Erythroblast (primary cell): ENCODE results near the gene AKR1A1.

Experiments used
- DNase-seq, 2 experiments: peaks; one replicate each; lab custom pipeline; 2025; lab: John Stamatoyannopoulos, UW
- GATA1 ChIP-seq: IDR thresholded peaks from 2 replicates; pipeline ENCODE4 v1.6.1; 2011; ENCODE audit warnings: low read depth, mild to moderate bottlenecking, control low read depth, low read length, moderate library complexity
- POLR2A ChIP-seq: IDR thresholded peaks from 2 replicates; pipeline ENCODE4 v1.6.1; 2011; ENCODE audit warnings: mild to moderate bottlenecking, low read length

AKR1A1 gene

DNA sequence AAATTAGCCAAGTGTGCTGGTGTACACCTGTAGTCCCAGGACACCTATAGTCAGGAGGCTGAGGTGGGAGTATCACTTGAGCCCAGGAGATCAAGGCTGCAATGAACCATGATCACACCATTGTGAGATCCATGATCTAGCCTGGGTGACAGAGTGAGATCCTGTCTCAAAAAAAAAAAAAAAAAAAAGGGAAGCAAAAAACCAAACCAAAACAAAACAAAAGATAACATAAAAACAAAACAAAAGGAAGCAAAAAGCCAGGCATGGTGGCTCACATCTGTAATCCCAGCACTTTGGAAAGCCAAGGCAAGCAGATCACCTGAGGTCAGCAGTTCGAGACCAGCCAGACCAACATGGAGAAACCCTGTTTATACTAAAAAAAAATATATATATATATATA, 9.4 kb upstream of the AKR1A1 start:
- DNase-seq, result no peak
- TF ChIP-seq GATA1 (no peak), POLR2A (no peak)

GRCh38 chr1:45542591-45542990, 8.0 kb upstream of the AKR1A1 start:
- DNase-seq, result no peak
- TF ChIP-seq GATA1 (no peak), POLR2A (no peak)

DNA sequence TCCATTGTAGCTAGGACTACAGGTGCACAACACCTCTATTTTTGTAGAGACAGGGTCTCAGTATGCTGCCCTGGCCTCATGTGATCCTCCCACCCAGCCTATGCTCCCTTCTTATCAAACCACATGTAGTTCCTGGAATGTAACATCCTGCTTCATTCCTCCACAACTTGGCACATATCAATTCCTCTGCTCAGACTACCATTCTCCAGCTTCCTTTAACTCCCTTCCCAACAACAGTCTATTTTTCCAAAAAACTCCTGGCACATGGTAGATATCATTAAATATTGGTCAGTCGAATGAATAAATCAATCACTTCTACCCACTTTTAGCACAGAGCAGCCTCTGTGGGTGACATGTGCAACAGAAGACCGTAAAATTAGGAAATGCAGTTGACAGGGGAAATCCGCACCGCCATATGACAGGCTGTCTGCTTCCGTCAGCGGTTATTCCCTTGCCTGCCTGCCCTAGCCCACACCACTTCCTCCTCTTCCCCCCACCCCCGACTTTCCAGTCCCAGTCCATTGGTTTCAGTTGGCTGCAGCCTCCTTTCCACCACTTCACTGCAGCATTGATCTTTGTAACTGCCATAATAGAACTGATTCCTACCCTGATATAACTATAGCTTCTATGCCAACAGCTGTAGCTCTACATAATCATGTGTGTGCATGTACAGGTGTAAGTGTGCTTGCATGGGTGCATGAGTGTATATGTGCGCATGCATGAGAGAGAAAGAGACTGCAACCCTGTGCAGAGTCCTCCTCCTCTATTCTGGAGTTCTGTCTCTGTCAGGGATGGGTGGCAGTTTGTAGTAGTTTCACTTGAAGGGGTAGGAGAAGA, 6.8 kb upstream of the AKR1A1 start:
- no peak for DNase-seq
- TF ChIP-seq POLR2A, result no peak
- TF ChIP-seq GATA1, result no peak

- no peak for TF ChIP-seq GATA1
- TF ChIP-seq POLR2A, result no peak
- DNase-seq, result no peak
Measured at GRCh38 chr1:45544530-45544929, 6.1 kb upstream of the AKR1A1 start.

GRCh38 chr1:45545019-45545493, 5.6 kb upstream of the AKR1A1 start:
- TF ChIP-seq GATA1 (no peak), POLR2A (no peak)
- no peak for DNase-seq

DNA sequence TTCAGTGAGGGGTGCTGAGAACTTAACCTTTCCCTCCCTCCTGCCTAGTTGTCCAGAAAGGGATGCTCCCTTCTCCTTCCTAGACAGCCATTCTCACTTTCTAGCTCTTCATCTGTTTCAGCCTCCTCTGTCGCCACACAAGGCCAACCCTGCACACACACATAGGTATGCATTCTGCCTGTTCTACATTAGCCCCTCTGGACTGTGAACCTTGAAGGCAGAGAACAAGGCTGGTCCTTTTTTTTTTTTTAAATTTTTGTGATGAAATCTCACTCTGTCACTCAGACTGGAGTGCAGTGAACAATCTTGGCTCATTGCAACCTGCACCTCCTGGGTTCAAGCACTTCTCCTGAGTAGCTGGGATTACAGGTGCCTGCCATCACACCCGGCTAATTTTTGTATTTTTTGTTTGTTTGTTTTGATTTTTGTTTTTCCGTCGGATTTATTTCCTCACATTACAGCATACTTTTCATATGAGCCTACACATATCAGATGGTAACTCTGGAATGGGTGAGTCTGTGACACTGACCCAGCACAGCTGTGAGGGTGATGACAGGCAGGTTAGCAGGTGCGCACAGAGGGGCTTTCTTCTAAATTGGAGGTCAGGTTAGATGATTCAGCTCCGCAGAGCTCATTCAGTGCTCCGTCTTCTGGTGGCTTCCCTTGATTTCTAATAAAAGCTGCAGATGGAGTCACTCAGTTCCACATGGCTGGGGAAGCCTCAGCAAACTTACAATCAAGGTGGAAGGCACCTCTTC, 4.9 kb upstream of the AKR1A1 start:
- DNase-seq, result no peak
- no peak for TF ChIP-seq POLR2A
- TF ChIP-seq GATA1, result no peak

- no peak for DNase-seq
- TF ChIP-seq GATA1, result no peak
- TF ChIP-seq POLR2A, result no peak
Measured at GRCh38 chr1:45551684-45552083, 1.1 kb downstream of the AKR1A1 start.

DNA sequence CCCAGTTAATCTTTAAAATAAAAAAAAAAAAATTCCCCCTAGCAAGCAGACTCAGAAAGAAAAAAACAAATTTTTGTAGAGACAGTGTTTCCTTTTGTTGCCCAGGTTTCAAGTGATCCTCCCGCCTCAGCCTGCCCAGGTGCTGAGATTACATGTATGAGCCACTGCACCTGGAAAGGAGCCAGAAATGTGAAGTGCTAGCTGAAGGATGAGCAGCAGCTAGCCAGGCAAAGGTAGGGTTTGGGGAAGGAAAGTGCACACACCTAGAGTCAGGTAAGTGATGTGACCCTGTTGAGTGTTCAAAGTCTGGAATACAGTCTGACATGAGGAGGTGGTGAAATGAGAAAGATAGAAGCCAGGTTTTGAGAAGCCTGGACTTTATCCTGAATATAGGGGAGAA, 1.7 kb downstream of the AKR1A1 start:
- TF ChIP-seq POLR2A, result no peak
- TF ChIP-seq GATA1, result no peak
- no peak for DNase-seq

DNA sequence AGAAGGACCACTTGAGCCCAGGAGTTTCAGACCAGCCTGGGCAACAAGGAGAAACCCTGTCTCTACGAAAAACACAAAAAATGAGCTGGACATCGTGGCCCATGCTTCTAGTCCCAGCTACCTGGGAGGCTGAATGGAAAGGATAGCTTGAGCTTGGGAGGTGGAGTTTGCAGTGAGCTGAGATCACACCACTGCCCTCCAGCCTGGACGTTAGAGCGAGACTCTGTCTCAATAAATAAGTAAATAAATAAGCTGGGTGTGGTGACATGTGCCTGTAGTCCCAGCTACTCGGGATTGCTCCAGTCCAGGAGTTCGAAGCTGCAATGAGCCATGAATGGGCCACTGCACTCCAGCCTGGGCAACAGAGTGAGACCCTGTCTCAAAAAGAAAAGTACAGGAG, 3.6 kb downstream of the AKR1A1 start:
- DNase-seq, result no peak
- TF ChIP-seq GATA1 (no peak), POLR2A (no peak)

DNA sequence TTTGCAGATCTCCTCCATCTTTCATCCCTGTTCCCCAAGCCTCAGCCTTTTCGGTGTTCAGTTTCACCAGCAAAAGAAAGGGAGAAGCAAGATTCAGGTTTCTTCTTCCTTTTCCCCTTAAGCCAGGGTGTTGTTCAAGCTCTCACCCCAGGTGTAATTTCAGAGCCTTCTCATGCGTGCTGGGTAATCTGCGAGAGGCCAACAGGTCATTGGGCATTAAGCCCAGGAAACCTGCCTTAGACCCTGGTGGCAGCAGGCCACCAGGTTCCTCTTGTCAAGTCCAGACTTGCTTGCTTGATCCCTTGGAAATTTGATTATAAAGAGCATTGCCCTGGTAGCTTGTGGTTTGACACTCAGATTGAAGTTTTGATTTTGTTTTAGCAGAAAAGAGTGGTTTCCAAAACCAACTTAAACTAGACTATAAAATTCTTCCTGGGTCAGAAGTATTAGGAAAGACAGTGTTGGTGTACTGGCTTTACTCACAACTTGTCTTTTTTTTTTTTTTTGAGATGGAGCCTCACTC, 6.9 kb downstream of the AKR1A1 start:
- DNase-seq, result no peak
- TF ChIP-seq POLR2A, result no peak
- TF ChIP-seq GATA1, result no peak

DNA sequence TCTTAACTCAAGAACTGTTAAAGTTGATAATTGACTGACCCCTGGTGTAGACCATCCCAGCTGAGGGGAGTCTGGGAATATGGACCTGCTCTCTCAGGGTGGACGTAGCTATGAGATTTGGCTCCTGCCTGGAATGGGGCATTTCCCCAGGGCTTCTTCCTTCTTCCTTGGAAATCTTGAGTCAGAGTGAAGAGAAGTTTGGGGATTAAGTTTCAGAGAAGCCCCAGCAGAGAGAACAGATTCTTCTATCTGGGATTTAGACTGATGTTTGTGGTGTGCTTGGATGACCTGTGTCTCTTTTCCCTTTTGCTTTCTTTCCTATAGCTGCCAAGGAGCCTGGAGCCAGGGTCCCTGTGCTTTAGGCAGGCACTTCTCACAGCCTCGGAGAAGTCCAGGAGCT, 13.2 kb downstream of the AKR1A1 start:
- DNase-seq, result no peak
- no peak for TF ChIP-seq GATA1

GRCh38 chr1:45566722-45567121, 16.1 kb downstream of the AKR1A1 start:
- TF ChIP-seq GATA1 (no peak), POLR2A (no peak)
- DNase-seq, result no peak

DNA sequence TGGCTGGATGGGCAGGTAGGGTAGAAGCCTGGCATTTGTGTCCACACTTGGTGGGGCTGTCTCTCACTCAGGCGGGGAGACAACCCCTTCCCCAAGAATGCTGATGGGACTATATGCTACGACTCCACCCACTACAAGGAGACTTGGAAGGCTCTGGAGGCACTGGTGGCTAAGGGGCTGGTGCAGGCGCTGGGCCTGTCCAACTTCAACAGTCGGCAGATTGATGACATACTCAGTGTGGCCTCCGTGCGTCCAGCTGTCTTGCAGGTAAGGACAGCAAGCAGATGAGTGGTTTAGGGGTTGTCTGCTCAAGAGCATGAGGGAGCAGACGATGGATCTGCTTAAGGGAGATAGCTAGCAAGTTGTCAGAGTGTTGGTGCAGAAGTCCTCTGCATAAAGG, 17.3 kb downstream of the AKR1A1 start:
- DNase-seq, result no peak
- TF ChIP-seq POLR2A (no peak), GATA1 (no peak)

GRCh38 chr1:45568421-45568820, 17.8 kb downstream of the AKR1A1 start:
- no peak for DNase-seq
- TF ChIP-seq GATA1, result no peak
- no peak for TF ChIP-seq POLR2A

- no peak for DNase-seq
Measured at GRCh38 chr1:45569571-45569961, 18.9 kb downstream of the AKR1A1 start.

More at GRCh38 chr1:45569571-45569961, 18.9 kb downstream of the AKR1A1 start:
- TF ChIP-seq POLR2A (no peak), GATA1 (no peak)
